ENCODE data around the gene SYP. TPM values are rescaled to one million over a fixed set of nuclear protein-coding genes. Genes with fewer than 3 reads are reported as not detected.

The SYP gene
- total RNA-seq (100 to 1,000 TPM in 1 of 9 donors, 10 to 100 TPM in 7, 1 to 10 TPM in 1; 6.8 to 147 (median 18.5) TPM), polyA plus RNA-seq (10 to 100 TPM; 18.6 to 73.1 (median 61.4) TPM)
- long read RNA-seq, donor 1, transcript SYP-207 (6 exons, 1,850 nt) = minor isoform, 12 of 146 reads
- long read RNA-seq, donor 1, transcript SYP-201 (7 exons, 2,498 nt) = major isoform, 23 of 146 reads
- long read RNA-seq, donor 1, partial matches to known transcripts = 106 of 146 reads
- long read RNA-seq, donor 1, other reads (novel, unspliced or antisense) = 0 of 146 reads
- long read RNA-seq, donor 2, transcript SYP-208 (2 exons, 2,062 nt) = minor isoform, 5 of 133 reads
- long read RNA-seq, donor 2, transcript SYP-201 (7 exons, 2,498 nt) = major isoform, 19 of 133 reads
- long read RNA-seq, donor 2, partial matches to known transcripts = 100 of 133 reads
- long read RNA-seq, donor 2, other reads (novel, unspliced or antisense) = 0 of 133 reads
- long read RNA-seq, donor 3, transcript SYP-201 (7 exons, 2,498 nt) = major isoform, 5 of 54 reads
- long read RNA-seq, donor 3, partial matches to known transcripts = 42 of 54 reads
- long read RNA-seq, donor 3, other reads (novel, unspliced or antisense) = 0 of 54 reads
- long read RNA-seq, donor 4, partial matches to known transcripts = 0 of 1 reads
- long read RNA-seq, donor 4, other reads (novel, unspliced or antisense) = 1 of 1 reads
- long read RNA-seq, donor 5, transcript SYP-201 (7 exons, 2,498 nt) = major isoform, 23 of 25 reads
- long read RNA-seq, donor 5, partial matches to known transcripts = 2 of 25 reads
- long read RNA-seq, donor 5, other reads (novel, unspliced or antisense) = 0 of 25 reads
- long read RNA-seq, donor 6, partial matches to known transcripts = 3 of 7 reads
- long read RNA-seq, donor 6, other reads (novel, unspliced or antisense) = 1 of 7 reads
- long read RNA-seq, donor 7, transcript SYP-201 (7 exons, 2,498 nt) = major isoform, 7 of 45 reads
- long read RNA-seq, donor 7, partial matches to known transcripts = 32 of 45 reads
- long read RNA-seq, donor 7, other reads (novel, unspliced or antisense) = 0 of 45 reads
- long read RNA-seq, donor 8, transcript SYP-201 (7 exons, 2,498 nt) = major isoform, 33 of 144 reads
- long read RNA-seq, donor 8, partial matches to known transcripts = 105 of 144 reads
- long read RNA-seq, donor 8, other reads (novel, unspliced or antisense) = 0 of 144 reads
- long read RNA-seq, donor 9, transcript SYP-207 (6 exons, 1,850 nt) = major isoform, 7 of 67 reads
- long read RNA-seq, donor 9, transcript SYP-201 (7 exons, 2,498 nt) = minor isoform, 5 of 67 reads
- long read RNA-seq, donor 9, partial matches to known transcripts = 53 of 67 reads
- long read RNA-seq, donor 9, other reads (novel, unspliced or antisense) = 0 of 67 reads
- long read RNA-seq, donor 10, transcript SYP-201 (7 exons, 2,498 nt) = major isoform, 10 of 19 reads
- long read RNA-seq, donor 10, partial matches to known transcripts = 5 of 19 reads
- long read RNA-seq, donor 10, other reads (novel, unspliced or antisense) = 0 of 19 reads

DNA sequence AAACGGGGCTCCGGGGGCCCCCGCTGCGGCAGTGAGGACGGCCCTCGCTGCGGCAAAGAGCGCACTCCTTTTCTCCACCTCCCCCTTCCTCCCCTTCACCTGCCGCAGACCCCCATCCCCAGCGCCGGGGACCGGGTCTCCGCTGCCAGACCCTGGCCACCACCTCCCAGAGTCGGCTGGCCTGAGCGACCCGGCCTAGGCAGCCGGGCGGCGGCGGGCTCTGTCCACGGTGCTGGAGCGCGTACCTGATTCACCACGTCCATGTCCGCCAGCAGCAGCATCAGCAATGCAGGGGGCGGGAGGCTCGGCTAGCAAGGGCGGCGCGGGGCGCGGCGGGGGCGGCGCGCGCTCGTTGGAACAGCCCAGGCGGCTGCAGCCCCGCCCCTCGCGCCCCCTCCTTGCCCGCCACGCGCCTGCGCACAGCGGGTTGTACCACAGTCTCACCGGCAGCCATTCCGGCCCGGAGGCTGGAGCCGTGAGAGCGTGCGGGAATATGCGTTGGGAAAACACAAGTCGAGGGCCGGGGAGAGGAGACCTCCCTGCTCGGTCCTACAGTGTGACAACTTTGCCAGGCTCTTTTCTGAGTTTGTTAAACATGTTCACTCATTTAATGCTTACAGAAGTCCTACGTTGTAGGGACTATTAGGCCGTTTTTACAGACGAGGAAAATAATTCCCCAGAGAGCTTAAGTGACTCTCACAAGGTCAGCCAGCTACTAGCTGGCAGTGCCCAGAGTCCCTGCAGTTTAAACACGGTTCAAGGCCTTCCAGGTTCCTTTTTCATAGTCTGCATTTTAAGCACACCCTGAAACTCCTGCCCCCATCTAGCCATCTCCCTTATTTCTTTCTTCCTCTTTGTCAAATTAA, at the start of gene SYP:
TSS of gene SYP (minus strand) at position 288 of the 866 bp plus-strand sequence. CDS start at position 281, 7 bp downstream.
- Histone ChIP-seq H3K36me3 (replicated peaks in 1 of 2) (no peaks in the 10 kb centered on the region), H3K27me3 (no peaks in the 10 kb centered on the region), H3K4me1 (replicated peaks in 1 of 2) (no peaks in the 10 kb centered on the region), H3K4me3 (peak within 1 kb of the TSS in 1 of 4 donors; percentile 37), H3K27ac (peak within 1 kb of the TSS in 3 of 5 donors; percentile 66 to 86 (median 83)), H3K9me3 (replicated peaks in 1 of 3) (no peaks in the 10 kb centered on the region)
- TF ChIP-seq, protein P1, sequence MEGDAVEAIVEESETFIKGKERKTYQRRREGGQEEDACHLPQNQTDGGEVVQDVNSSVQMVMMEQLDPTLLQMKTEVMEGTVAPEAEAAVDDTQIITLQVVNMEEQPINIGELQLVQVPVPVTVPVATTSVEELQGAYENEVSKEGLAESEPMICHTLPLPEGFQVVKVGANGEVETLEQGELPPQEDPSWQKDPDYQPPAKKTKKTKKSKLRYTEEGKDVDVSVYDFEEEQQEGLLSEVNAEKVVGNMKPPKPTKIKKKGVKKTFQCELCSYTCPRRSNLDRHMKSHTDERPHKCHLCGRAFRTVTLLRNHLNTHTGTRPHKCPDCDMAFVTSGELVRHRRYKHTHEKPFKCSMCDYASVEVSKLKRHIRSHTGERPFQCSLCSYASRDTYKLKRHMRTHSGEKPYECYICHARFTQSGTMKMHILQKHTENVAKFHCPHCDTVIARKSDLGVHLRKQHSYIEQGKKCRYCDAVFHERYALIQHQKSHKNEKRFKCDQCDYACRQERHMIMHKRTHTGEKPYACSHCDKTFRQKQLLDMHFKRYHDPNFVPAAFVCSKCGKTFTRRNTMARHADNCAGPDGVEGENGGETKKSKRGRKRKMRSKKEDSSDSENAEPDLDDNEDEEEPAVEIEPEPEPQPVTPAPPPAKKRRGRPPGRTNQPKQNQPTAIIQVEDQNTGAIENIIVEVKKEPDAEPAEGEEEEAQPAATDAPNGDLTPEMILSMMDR (IDR thresholded peaks at IDR 0.05) = no peak
- peak; percentile 77 to 89 for TF ChIP-seq POLR2A (IDR thresholded peaks at IDR 0.05)
- peak; percentile 89 to 95 (median 92) for DNase-seq
- WGBS, 4 donors = 0 to 53% (median 15%) methylated on average over 9 to 61 of the region's 61 CpGs
- intact Hi-C loops (cut with DNase I) = loop anchor here in 1 of 2 donors (5.0 kb wide), 1 partner anchor 552 kb away; no protein-coding TSS in a partner anchor

DNA sequence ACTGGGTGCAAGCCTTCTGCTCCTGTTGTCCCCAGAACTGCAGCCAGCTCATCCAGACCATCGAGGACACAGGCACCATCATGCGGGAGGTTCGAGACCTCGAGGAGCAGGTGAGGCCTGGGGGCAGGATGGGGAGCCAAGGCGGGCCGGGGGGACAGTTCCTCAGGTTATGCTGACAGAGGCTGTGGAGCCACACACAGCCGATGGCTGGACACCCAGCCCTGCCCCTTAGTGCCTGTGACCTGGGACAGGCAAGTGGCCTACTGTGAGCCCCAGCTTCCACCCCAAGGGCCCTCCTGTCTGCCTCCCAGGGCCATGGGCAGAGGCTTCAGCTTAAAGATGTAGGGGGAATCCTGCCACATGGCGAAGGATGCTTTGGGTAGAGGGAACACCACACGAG, 49.6 kb upstream of the SYP start:
- Histone ChIP-seq H3K27ac (no peak overlapping the region), H3K4me3 (no peak overlapping the region), H3K27me3 (no peaks in the 10 kb centered on the region), H3K4me1 (replicated peaks in 1 of 2) (no peaks in the 10 kb centered on the region), H3K9me3 (replicated peaks in 1 of 3) (no peaks in the 10 kb centered on the region), H3K36me3 (replicated peaks in 1 of 2) (peaks cover 0 to 6% of the 10 kb centered on the region in 2 donors)
- intact Hi-C loops (cut with DNase I) = no loop called here
- TF ChIP-seq, protein P1 (IDR thresholded peaks at IDR 0.05) = no peak
- no peak for TF ChIP-seq POLR2A (IDR thresholded peaks at IDR 0.05)
- WGBS, 4 donors = 87 to 94% (median 89%) methylated on average over 3 to 9 of the region's 9 CpGs
- no peak for DNase-seq

DNA sequence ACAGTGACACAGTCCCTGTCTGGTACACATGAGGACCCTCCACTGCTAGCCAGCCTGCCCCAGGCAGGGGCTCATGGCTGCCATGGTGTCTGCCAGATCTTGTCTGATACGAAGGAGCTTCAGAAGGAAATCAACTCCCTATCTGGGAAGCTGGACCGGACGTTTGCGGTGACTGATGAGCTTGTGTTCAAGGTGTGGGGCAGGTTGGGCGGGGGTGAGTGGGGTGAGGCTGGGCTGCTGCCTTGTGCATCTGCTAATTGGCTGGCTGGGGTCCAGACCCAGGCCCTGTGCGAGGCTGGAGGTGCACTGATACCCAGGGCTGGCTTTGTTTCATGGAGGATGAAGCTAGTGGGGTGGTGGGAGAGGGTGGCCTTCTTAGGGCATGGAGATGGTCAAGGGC, 49.1 kb upstream of the SYP start:
- Histone ChIP-seq H3K4me3 (no peak overlapping the region), H3K36me3 (replicated peaks in 1 of 2) (peaks cover 0 to 9% of the 10 kb centered on the region in 2 donors), H3K27me3 (no peaks in the 10 kb centered on the region), H3K27ac (no peak overlapping the region), H3K4me1 (replicated peaks in 1 of 2) (no peaks in the 10 kb centered on the region), H3K9me3 (replicated peaks in 1 of 3) (no peaks in the 10 kb centered on the region)
- TF ChIP-seq POLR2A (IDR thresholded peaks at IDR 0.05) = no peak
- TF ChIP-seq, protein P1 (IDR thresholded peaks at IDR 0.05) = no peak
- 71 to 91% (median 77%) methylated on average over 1 to 6 of the region's 6 CpGs for WGBS, 4 donors
- intact Hi-C loops (cut with DNase I) = no loop called here
- no peak for DNase-seq
